HFFc6 (cell line): ENCODE data around the gene SOD2. TPM values are rescaled to one million over a fixed set of nuclear protein-coding genes. Genes with fewer than 3 reads are reported as not detected.
A peak's percentile ranks its signal among the peaks of the same experiment; 100 is the strongest.
"Not testable (repeated sequence)": the region's sequence is repeated elsewhere in the genome, so short reads cannot be mapped to it uniquely, and the experiment has no call there.

Source experiments
- DNase-seq: peaks from one replicate; pipeline ENCODE4 v3.0.0-alpha.2; 2018
- H3K27ac Mint-ChIP-seq: 2 replicates; pipeline ENCODE4 v1.8.0; 2020; ENCODE audit warnings: mild to moderate bottlenecking, mixed read lengths
- H3K27me3 Mint-ChIP-seq: 2 replicates; pipeline ENCODE4 v1.8.0; 2021; ENCODE audit warnings: mild to moderate bottlenecking, moderate library complexity, mixed read lengths; ENCODE audit not compliant: insufficient read depth
- H3K36me3 Mint-ChIP-seq: 2 replicates; pipeline ENCODE4 v1.8.0; 2021; ENCODE audit warnings: low read depth, mixed read lengths
- H3K4me1 Mint-ChIP-seq: 2 replicates; pipeline ENCODE4 v1.8.0; 2020; ENCODE audit warnings: low read depth, mixed read lengths
- H3K4me3 Mint-ChIP-seq: 2 replicates; pipeline ENCODE4 v1.8.0; 2020; ENCODE audit warnings: mild to moderate bottlenecking, moderate library complexity, mixed read lengths
- H3K9me3 Mint-ChIP-seq: 2 replicates; pipeline ENCODE4 v1.8.0; 2020; ENCODE audit warnings: mild to moderate bottlenecking, mixed read lengths
- total RNA-seq, 6 experiments: library from RNA; stranded (reverse); fragmentation: NEBNext Ultra II Directional; extraction: Animal tissue kit (Norgen Biotek cat#: 25700); gene quantifications; 2 replicates in 1 of 6; 3 replicates in 5 of 6; pipeline ENCODE4 v1.2.3, GENCODE V29; 2021
- TF ChIP-seq, protein P1 (sequence below): fragments of 200-600 bp; sonication (generic); IDR thresholded peaks from 2 replicates; pipeline ENCODE4 v1.5.0; 2021; ENCODE audit warnings: antibody characterized with exemption, mild to moderate bottlenecking

The SOD2 gene
- total RNA-seq, 6 experiments from 2014 or later = 73.2 to 87.6 (median 75.3) TPM

DNA sequence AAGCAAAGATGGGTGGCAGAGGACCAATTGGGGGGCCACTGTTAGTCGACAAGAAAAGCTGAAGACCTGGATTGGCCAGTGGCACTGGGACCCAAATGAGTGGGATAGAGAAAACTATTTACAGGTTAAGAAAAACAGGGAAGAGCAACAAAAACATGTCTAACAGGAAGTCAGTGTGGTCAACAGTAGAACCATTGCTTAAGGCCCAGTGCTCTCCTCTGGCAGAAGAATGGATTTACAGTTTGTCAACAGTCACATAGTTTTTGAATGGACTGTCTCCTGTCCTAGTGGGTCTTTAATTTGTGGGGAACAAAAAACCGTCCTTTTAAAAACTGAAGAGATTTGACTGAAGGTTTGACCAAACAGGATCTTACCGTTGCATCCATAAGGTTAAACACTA, 22.1 kb upstream of the SOD2 start:
- H3K4me1 Mint-ChIP-seq = peaks cover 29% of the 10 kb centered on the region
- DNase-seq = no peak
- H3K36me3 Mint-ChIP-seq = peaks cover 7% of the 10 kb centered on the region; the same call in 1 of the 2 replicates
- no peak overlapping the region for H3K4me3 Mint-ChIP-seq
- peak overlapping the region; percentile 27; the same call in 1 of the 2 replicates for H3K27ac Mint-ChIP-seq
- H3K9me3 Mint-ChIP-seq = no peaks in the 10 kb centered on the region
- TF ChIP-seq, protein P1, sequence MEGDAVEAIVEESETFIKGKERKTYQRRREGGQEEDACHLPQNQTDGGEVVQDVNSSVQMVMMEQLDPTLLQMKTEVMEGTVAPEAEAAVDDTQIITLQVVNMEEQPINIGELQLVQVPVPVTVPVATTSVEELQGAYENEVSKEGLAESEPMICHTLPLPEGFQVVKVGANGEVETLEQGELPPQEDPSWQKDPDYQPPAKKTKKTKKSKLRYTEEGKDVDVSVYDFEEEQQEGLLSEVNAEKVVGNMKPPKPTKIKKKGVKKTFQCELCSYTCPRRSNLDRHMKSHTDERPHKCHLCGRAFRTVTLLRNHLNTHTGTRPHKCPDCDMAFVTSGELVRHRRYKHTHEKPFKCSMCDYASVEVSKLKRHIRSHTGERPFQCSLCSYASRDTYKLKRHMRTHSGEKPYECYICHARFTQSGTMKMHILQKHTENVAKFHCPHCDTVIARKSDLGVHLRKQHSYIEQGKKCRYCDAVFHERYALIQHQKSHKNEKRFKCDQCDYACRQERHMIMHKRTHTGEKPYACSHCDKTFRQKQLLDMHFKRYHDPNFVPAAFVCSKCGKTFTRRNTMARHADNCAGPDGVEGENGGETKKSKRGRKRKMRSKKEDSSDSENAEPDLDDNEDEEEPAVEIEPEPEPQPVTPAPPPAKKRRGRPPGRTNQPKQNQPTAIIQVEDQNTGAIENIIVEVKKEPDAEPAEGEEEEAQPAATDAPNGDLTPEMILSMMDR = no peak
- no peaks in the 10 kb centered on the region for H3K27me3 Mint-ChIP-seq

DNA sequence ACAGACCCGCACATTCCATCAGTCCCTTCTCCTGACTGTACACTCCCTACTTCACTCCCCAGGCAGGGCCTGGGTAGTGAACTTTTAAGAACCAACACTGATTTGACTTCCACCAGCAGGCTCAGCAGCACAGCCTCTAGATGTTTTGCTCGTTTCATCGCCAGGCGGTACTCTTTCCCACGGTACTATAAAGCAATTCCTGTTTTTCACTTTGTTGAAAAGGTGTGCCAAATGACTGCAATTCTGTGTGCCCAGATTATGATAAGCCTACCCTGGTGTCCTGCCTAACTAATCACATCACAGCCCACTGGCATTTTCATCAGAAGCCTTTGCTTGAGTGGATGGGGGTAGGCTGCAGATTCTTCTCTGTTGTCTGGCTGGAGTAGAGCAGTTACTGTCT, 21.4 kb upstream of the SOD2 start:
- TF ChIP-seq, protein P1 = no peak
- peaks cover 29% of the 10 kb centered on the region for H3K4me1 Mint-ChIP-seq
- no peaks in the 10 kb centered on the region for H3K9me3 Mint-ChIP-seq
- peaks cover 12% of the 10 kb centered on the region; the same call in 1 of the 2 replicates for H3K36me3 Mint-ChIP-seq
- H3K4me3 Mint-ChIP-seq = no peak overlapping the region
- DNase-seq = no peak
- no peaks in the 10 kb centered on the region for H3K27me3 Mint-ChIP-seq
- no peak overlapping the region for H3K27ac Mint-ChIP-seq

DNA sequence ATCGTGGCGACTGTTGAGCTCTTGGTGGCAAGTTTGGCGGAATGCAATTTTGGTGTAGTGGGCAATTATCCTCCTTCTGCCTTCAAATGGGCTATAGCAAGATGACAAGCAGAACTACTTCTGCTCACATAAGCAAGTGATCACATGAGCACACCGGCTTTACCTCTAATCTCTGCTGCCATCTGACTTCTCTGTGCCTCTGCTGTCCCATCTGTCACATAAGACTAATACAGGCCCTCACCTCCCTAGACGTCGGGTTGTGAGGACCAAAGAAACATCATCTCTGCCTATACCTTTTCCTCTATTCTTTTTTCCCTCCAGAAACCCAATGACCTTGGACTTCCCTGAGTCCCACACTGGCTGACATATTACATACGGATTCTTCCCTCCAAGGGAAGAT, 20.9 kb upstream of the SOD2 start:
- H3K36me3 Mint-ChIP-seq = peaks cover 14% of the 10 kb centered on the region; the same call in 1 of the 2 replicates
- no peak for DNase-seq
- TF ChIP-seq, protein P1 = no peak
- no peaks in the 10 kb centered on the region for H3K9me3 Mint-ChIP-seq
- H3K27ac Mint-ChIP-seq = no peak overlapping the region
- no peaks in the 10 kb centered on the region for H3K27me3 Mint-ChIP-seq
- peaks cover 29% of the 10 kb centered on the region for H3K4me1 Mint-ChIP-seq
- H3K4me3 Mint-ChIP-seq = no peak overlapping the region

DNA sequence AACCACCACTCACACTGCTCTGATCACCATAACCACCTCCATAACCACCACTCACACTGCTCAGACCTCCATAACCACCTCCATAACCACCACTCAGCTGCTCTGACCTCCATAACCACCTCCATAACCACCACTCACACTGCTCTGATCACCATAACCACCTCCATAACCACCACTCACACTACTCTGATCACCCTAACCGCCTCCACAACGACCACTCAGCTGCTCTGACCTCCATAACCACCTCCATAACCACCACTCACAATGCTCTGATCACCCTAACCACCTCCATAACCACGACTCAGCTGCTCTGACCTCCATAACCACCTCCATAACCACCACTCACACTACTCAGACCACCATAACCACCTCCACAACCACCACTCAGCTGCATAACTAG, 19.3 kb upstream of the SOD2 start:
- Mint-ChIP-seq H3K36me3 (peaks cover 14% of the 10 kb centered on the region; the same call in 1 of the 2 replicates), H3K4me1 (peaks cover 22% of the 10 kb centered on the region)
- DNase-seq, H3K27me3 Mint-ChIP-seq, H3K9me3 Mint-ChIP-seq, H3K27ac Mint-ChIP-seq, H3K4me3 Mint-ChIP-seq: not testable (repeated sequence)

DNA sequence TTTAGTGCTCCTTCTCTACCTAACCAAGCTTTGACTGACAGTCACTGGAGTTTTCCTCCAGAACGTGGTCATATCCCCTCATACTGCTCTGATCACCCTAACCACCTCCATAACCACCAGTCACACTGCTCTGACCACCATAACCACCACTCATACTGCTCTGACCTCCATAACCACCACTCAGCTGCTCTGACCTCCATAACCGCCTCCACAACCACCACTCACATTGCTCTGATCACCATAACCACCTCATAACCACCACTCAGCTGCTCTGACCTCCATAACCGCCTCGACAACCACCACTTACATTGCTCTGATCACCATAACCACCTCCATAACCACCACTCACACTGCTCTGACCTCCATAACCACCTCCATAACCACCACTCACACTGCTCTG, 17.6 kb upstream of the SOD2 start:
- H3K4me1 Mint-ChIP-seq, DNase-seq, H3K9me3 Mint-ChIP-seq, H3K27me3 Mint-ChIP-seq, H3K4me3 Mint-ChIP-seq, H3K27ac Mint-ChIP-seq: not testable (repeated sequence)
- H3K36me3 Mint-ChIP-seq = peaks cover 14% of the 10 kb centered on the region; the same call in 1 of the 2 replicates

DNA sequence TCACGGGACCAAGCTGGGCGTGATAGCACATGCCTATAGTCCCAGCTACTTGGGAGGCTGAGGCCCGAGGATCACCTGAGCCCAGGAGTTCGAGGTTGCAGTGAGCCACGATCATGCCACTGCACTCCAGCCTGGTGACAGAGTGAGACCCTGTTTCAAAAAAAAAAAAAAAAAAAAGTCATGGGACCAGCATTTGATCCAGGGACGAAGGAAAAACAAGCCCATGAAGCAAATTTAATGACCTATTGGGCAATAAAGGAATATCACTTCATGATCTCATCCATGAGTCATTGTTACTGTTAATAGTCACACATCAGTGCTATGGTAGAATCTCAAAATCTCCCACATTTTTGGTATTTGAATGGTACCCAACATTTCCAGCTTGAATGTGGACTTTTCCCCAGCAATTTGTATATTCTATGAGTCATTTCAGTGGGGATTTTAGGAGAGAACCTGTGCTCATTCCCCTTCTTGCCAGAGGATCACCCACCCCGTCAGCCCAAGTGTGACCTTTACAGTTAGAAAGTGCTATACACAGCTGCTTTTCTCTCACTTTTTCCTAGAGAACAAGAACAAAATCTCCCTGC, 8.5 kb upstream of the SOD2 start:
- peaks cover 4% of the 10 kb centered on the region; the same call in 1 of the 2 replicates for H3K9me3 Mint-ChIP-seq
- peaks cover 23% of the 10 kb centered on the region for H3K4me1 Mint-ChIP-seq
- peak; percentile 89 for DNase-seq
- TF ChIP-seq, protein P1 = no peak
- H3K4me3 Mint-ChIP-seq = peak overlapping the region; percentile 41
- H3K36me3 Mint-ChIP-seq = peaks cover 19% of the 10 kb centered on the region; the same call in 1 of the 2 replicates
- H3K27me3 Mint-ChIP-seq = no peaks in the 10 kb centered on the region
- H3K27ac Mint-ChIP-seq = peak overlapping the region; percentile 82
